GM18499 (cell line): ENCODE data around the gene STUM.
"Not testable (repeated sequence)": the region's sequence is repeated elsewhere in the genome, so short reads cannot be mapped to it uniquely, and the experiment has no call there.

Experiments
- ATAC-seq: cut with Tn5 transposase; IDR thresholded peaks from one replicate; pipeline ENCODE4 v1.9.1; 2021; ENCODE audit warnings: moderate number of reproducible peaks; ENCODE audit not compliant: insufficient read depth, unreplicated experiment

Gene STUM

GRCh38 chr1:226548256-226549093 lies at the start of gene STUM:
Gene STUM, plus strand, starts transcription at chr1:226548764. Its CDS starts 141 bp downstream, at chr1:226548905.
- no peak for ATAC-seq

- not testable (repeated sequence) for ATAC-seq
These were observed 48.9 kb upstream of the STUM start for GRCh38 chr1:226499699-226500098.

GRCh38 chr1:226506021-226506420 lies 42.5 kb upstream of the STUM start:
- ATAC-seq, result no peak

- no peak for ATAC-seq
These were observed 41.6 kb upstream of the STUM start for GRCh38 chr1:226506921-226507320.

- no peak for ATAC-seq
These were observed 38.1 kb upstream of the STUM start for GRCh38 chr1:226510453-226510852.

GRCh38 chr1:226511296-226511695 lies 37.3 kb upstream of the STUM start:
- ATAC-seq, result no peak

- ATAC-seq, result no peak
These were observed 36.4 kb upstream of the STUM start for GRCh38 chr1:226512076-226512728.

- no peak for ATAC-seq
These were observed 30.2 kb upstream of the STUM start for GRCh38 chr1:226518375-226518774.

GRCh38 chr1:226519135-226519534 lies 29.4 kb upstream of the STUM start:
- ATAC-seq, result no peak

- ATAC-seq, result no peak
These were observed 28.6 kb upstream of the STUM start for GRCh38 chr1:226519716-226520598.

GRCh38 chr1:226520640-226521355 lies 27.8 kb upstream of the STUM start:
- no peak for ATAC-seq

- no peak for ATAC-seq
These were observed 24.7 kb upstream of the STUM start for GRCh38 chr1:226523646-226524406.

GRCh38 chr1:226524547-226524946 lies 24.0 kb upstream of the STUM start:
- ATAC-seq, result no peak

- no peak for ATAC-seq
These were observed 22.8 kb upstream of the STUM start for GRCh38 chr1:226525750-226526149.

- ATAC-seq, result no peak
These were observed 21.6 kb upstream of the STUM start for GRCh38 chr1:226526801-226527595.

- ATAC-seq, result no peak
These were observed 18.7 kb upstream of the STUM start for GRCh38 chr1:226529891-226530290.

GRCh38 chr1:226530591-226530990 lies 18.0 kb upstream of the STUM start:
- no peak for ATAC-seq

- ATAC-seq, result no peak
These were observed 17.0 kb upstream of the STUM start for GRCh38 chr1:226531360-226532093.
